ENCODE data around the gene DDX3X. TPM values are rescaled to one million over a fixed set of nuclear protein-coding genes. Genes with fewer than 3 reads are reported as not detected.
"Not testable (repeated sequence)": the region's sequence is repeated elsewhere in the genome, so short reads cannot be mapped to it uniquely, and the experiment has no call there.

The DDX3X gene
- total RNA-seq (2012; rRNA removed) = 92.8 and 138 TPM in 2 replicates

DNA sequence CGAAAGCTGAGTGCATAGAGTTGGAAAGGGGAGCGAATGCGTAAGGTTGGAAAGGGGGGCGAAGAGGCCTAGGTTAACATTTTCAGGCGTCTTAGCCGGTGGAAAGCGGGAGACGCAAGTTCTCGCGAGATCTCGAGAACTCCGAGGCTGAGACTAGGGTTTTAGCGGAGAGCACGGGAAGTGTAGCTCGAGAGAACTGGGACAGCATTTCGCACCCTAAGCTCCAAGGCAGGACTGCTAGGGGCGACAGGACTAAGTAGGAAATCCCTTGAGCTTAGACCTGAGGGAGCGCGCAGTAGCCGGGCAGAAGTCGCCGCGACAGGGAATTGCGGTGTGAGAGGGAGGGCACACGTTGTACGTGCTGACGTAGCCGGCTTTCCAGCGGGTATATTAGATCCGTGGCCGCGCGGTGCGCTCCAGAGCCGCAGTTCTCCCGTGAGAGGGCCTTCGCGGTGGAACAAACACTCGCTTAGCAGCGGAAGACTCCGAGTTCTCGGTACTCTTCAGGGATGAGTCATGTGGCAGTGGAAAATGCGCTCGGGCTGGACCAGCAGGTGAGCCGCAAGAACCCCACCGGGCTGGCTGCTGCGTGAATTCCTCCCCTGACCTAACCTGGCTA, at the start of gene DDX3X:
DDX3X (plus strand) TSS at position 419 of the 619 bp plus-strand sequence; CDS start at position 510, 91 bp downstream.
- Histone ChIP-seq H3K9ac (ENCODE audit: low read depth, low read length) (peak within 1 kb of the TSS; percentile 99), H3K9me3 (replicated peaks; ENCODE audit: low read length) (no peaks in the 10 kb centered on the region), H3K4me2 (ENCODE audit: low read length) (peak within 1 kb of the TSS; percentile 94), H3K4me3 (ENCODE audit: low read length) (peak within 1 kb of the TSS; percentile 94), H3K4me1 (ENCODE audit: control insufficient read depth, insufficient read depth, low read length) (peaks cover 36% of the 10 kb centered on the region), H3K27me3 (ENCODE audit: control insufficient read depth, insufficient read depth, low read length) (no peaks in the 10 kb centered on the region), H3K36me3 (ENCODE audit: insufficient read depth, low read length) (peaks cover 17% of the 10 kb centered on the region)

DNA sequence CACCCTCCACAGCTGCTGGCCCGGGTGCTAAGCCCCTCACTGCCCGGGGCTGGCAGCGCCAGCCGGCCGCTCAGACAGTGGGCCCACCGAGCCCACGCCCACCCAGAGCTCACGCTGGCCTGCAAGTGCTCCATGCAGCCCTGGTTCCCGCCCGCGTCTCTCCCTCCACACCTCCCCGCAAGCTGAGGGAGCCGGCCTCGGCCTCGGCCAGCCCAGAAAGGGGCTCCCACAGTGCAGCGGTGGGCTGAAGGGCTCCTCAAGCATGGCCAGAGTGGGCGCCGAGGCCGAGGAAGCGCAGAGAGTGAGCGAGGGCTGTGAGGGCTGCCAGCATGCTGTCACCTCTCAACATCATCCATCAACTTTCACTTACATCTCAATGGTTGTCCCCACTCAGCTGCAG, 48.0 kb upstream of the DDX3X start:
- not testable (repeated sequence) for H3K4me1 ChIP-seq (ENCODE audit: control insufficient read depth, insufficient read depth, low read length); H3K27me3 ChIP-seq (ENCODE audit: control insufficient read depth, insufficient read depth, low read length); H3K9me3 ChIP-seq (replicated peaks; ENCODE audit: low read length); H3K9ac ChIP-seq (ENCODE audit: low read depth, low read length); H3K36me3 ChIP-seq (ENCODE audit: insufficient read depth, low read length); H3K4me2 ChIP-seq (ENCODE audit: low read length); H3K4me3 ChIP-seq (ENCODE audit: low read length)

DNA sequence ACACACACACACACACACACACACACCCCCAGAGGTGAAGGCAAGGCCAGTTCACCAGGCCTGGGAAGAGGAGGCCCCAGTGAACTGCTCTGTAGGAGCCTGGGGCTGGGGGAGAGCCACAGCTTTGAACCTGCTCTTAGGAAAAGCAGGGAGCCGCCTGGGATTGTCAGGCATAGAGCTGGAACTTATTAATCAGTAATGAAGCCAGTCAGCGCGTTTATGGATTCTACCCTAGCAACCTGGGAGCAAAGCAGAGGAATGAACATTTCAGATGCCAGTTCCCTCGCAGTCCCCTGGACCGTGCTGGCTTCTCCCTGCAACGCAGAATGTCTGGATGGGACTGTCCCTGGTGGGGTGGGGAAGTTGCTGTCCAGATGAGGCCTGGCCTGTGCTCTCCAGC, 45.3 kb upstream of the DDX3X start:
- Histone ChIP-seq H3K4me3 (ENCODE audit: low read length) (no peak overlapping the region), H3K9ac (ENCODE audit: low read depth, low read length) (no peak overlapping the region), H3K27me3 (ENCODE audit: control insufficient read depth, insufficient read depth, low read length) (peaks cover 6% of the 10 kb centered on the region), H3K9me3 (replicated peaks; ENCODE audit: low read length) (no peaks in the 10 kb centered on the region), H3K4me2 (ENCODE audit: low read length) (no peak overlapping the region), H3K4me1 (ENCODE audit: control insufficient read depth, insufficient read depth, low read length) (no peaks in the 10 kb centered on the region), H3K36me3 (ENCODE audit: insufficient read depth, low read length) (no peaks in the 10 kb centered on the region)

DNA sequence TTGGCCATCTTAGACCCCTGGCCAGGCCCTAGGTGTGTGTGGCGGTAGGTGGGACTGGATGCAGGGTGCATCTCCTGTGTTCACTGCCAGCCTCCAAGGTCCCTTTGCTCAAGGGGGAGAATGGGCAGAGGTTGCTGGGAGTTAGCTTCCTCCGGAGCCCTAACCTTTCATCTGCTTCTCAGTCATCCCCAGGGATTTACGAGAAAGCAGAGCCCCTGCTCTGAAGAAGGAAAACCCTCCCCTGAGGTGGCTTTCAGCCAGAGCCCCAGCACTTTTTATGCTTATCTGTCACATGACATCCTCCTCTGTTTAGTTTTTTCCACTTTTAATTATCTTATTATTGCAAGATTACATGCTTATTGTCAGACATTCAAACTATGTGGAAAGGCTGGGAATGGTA, 44.9 kb upstream of the DDX3X start:
- Histone ChIP-seq H3K36me3 (ENCODE audit: insufficient read depth, low read length) (no peaks in the 10 kb centered on the region), H3K4me3 (ENCODE audit: low read length) (no peak overlapping the region), H3K9me3 (replicated peaks; ENCODE audit: low read length) (no peaks in the 10 kb centered on the region), H3K4me2 (ENCODE audit: low read length) (no peak overlapping the region), H3K4me1 (ENCODE audit: control insufficient read depth, insufficient read depth, low read length) (no peaks in the 10 kb centered on the region), H3K27me3 (ENCODE audit: control insufficient read depth, insufficient read depth, low read length) (peaks cover 6% of the 10 kb centered on the region), H3K9ac (ENCODE audit: low read depth, low read length) (no peak overlapping the region)

DNA sequence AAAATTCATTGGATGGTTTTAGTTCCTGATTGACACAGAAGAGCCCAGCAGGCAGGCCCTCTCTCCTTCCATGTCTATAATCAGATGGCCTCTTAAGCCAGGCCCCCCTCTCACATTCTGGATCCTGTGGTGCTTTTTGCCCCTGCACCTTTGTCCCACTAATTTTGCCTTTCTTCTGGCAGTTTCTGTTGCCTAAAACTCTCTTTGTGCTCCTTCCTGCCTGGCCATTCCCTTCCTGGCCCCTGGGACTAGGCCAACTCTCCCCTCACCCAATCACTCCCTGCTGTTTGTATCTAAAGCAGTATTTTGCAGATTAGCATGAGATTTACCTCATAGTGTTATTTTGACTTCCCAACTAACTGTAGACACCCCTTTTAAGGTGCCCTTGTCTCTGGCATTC, 42.7 kb upstream of the DDX3X start:
- Histone ChIP-seq H3K36me3 (ENCODE audit: insufficient read depth, low read length) (no peaks in the 10 kb centered on the region), H3K9ac (ENCODE audit: low read depth, low read length) (no peak overlapping the region), H3K4me3 (ENCODE audit: low read length) (no peak overlapping the region), H3K9me3 (replicated peaks; ENCODE audit: low read length) (no peaks in the 10 kb centered on the region), H3K27me3 (ENCODE audit: control insufficient read depth, insufficient read depth, low read length) (peaks cover 6% of the 10 kb centered on the region), H3K4me2 (ENCODE audit: low read length) (no peak overlapping the region), H3K4me1 (ENCODE audit: control insufficient read depth, insufficient read depth, low read length) (no peaks in the 10 kb centered on the region)

DNA sequence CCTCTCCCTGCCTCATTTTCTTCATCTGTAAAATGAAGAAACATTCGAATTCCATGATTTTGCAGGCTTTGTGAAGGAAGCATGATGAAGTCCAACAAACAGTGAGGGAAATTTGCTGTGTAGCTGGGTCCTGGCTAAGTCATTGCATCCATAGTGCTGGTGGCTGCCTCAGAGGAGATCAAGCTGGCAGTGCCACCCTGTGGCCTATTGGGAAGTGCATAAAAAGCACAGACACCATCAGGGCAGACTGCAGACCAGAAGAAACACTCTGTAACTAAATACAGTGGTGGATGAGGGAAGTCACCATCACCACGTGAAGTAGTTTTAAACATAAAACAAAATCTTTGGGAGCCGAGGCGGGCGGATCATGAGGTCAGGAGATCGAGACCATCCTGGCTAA, 40.7 kb upstream of the DDX3X start:
- no peaks in the 10 kb centered on the region for H3K9me3 ChIP-seq (replicated peaks; ENCODE audit: low read length)
- peaks cover 6% of the 10 kb centered on the region for H3K27me3 ChIP-seq (ENCODE audit: control insufficient read depth, insufficient read depth, low read length)
- H3K4me1 ChIP-seq (ENCODE audit: control insufficient read depth, insufficient read depth, low read length) = no peaks in the 10 kb centered on the region
- H3K4me3 ChIP-seq (ENCODE audit: low read length) = no peak overlapping the region
- H3K4me2 ChIP-seq (ENCODE audit: low read length) = no peak overlapping the region
- H3K36me3 ChIP-seq (ENCODE audit: insufficient read depth, low read length) = no peaks in the 10 kb centered on the region
- no peak overlapping the region for H3K9ac ChIP-seq (ENCODE audit: low read depth, low read length)

DNA sequence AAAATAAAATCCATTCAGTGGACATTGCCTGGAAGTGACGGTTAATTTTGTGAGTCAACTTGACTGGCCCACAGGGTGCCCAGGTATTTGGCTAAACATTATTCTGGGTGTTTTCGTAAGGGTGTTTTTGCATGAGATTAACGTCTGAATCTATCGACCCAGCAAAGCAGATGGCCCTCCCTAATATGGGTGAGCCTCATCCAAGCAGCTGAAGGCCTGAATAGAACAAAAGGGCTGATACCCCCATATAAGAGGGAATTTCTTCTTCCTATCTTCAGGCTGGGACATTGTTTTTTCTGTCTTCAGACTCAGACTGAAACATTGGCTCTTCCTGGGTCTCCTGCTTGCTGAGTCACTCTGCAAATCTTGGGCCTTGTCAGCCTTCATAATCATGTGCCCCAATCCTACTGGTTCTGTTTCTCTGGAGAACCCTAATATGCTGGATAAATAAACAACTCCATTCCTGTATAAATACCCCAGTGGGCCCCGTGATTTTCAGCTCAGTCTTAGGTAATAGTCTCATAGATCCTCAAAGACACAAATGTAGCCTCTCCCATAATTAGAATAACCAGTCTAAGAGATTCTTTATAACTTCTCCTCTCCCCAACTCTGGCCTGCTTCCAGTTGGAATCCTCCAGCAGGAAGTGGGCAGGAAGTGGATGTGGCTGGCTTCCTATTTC, 33.1 kb upstream of the DDX3X start:
- Histone ChIP-seq H3K9ac (ENCODE audit: low read depth, low read length) (peak overlapping the region; percentile 14), H3K4me1 (ENCODE audit: control insufficient read depth, insufficient read depth, low read length) (peaks cover 23% of the 10 kb centered on the region)

DNA sequence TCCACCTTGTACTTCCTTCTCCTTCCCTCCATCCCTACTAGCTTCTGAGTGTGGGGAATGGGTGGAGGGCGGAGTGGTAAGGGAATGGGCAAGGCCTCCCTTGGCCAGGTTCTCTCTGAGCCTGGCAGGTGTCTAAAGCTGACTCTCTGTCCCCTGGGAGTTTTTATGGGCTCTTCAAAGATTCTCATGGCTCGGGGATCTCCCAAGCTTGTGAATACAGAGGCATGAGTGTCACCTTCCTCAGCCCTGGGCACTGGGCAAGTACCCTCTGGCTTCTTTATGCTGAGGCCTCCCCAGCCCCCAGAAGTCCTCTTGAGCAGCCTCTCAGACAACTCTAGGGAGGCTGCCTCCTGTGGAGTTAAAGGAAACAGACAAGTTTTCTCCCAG, 32.5 kb upstream of the DDX3X start:
- Histone ChIP-seq H3K4me1 (ENCODE audit: control insufficient read depth, insufficient read depth, low read length) (peaks cover 23% of the 10 kb centered on the region), H3K27me3 (ENCODE audit: control insufficient read depth, insufficient read depth, low read length) (no peaks in the 10 kb centered on the region), H3K4me3 (ENCODE audit: low read length) (no peak overlapping the region), H3K36me3 (ENCODE audit: insufficient read depth, low read length) (no peaks in the 10 kb centered on the region), H3K4me2 (ENCODE audit: low read length) (no peak overlapping the region), H3K9me3 (replicated peaks; ENCODE audit: low read length) (no peaks in the 10 kb centered on the region), H3K9ac (ENCODE audit: low read depth, low read length) (no peak overlapping the region)

More for the DNA sequence above, 33.1 kb upstream of the DDX3X start:
- Histone ChIP-seq H3K4me2 (ENCODE audit: low read length) (peak overlapping the region; percentile 28), H3K4me3 (ENCODE audit: low read length) (no peak overlapping the region), H3K36me3 (ENCODE audit: insufficient read depth, low read length) (no peaks in the 10 kb centered on the region), H3K27me3 (ENCODE audit: control insufficient read depth, insufficient read depth, low read length) (no peaks in the 10 kb centered on the region), H3K9me3 (replicated peaks; ENCODE audit: low read length) (no peaks in the 10 kb centered on the region)

DNA sequence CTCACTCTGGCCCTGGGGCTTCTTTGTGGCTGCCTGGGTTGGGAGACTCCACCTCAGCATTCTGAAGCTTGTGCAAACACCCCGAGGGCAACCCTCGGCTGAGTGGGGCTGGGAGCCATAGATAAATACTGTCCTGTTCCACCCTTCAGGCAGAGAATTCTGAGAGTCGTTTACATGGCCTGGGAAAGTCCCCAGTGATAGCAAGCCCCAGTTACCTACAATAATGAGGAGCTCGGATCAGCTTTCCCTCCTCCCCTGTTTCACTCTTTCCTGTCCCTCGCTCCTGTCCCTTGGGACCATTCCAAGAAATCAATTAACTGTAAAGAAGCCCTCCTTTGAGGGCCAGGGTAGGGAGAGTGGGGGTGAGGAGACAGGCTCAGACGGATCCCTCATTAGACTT, 31.6 kb upstream of the DDX3X start:
- Histone ChIP-seq H3K4me2 (ENCODE audit: low read length) (no peak overlapping the region), H3K4me1 (ENCODE audit: control insufficient read depth, insufficient read depth, low read length) (peaks cover 23% of the 10 kb centered on the region), H3K9ac (ENCODE audit: low read depth, low read length) (no peak overlapping the region), H3K36me3 (ENCODE audit: insufficient read depth, low read length) (no peaks in the 10 kb centered on the region), H3K9me3 (replicated peaks; ENCODE audit: low read length) (no peaks in the 10 kb centered on the region), H3K27me3 (ENCODE audit: control insufficient read depth, insufficient read depth, low read length) (no peaks in the 10 kb centered on the region), H3K4me3 (ENCODE audit: low read length) (no peak overlapping the region)

DNA sequence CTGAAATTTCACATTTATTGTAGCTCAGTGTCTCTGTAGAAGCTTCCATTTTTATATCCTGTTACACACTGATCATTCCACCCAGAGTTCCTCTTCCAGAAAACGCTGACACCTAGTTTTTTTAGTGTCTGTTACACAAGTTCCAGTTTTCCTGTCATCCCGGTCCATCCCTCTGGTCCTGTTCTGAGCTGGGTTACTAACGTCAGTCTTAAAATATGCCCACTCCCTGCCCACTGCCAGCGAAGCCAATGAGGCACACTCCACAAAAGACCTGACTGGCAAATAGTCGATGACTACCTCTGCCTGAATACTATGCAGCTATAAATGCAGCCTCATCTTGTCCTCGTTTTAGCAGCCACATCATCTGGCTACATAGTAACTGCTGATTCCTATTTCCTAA, 30.9 kb upstream of the DDX3X start:
- Histone ChIP-seq H3K9ac (ENCODE audit: low read depth, low read length) (no peak overlapping the region), H3K4me3 (ENCODE audit: low read length) (no peak overlapping the region), H3K4me1 (ENCODE audit: control insufficient read depth, insufficient read depth, low read length) (peaks cover 23% of the 10 kb centered on the region), H3K36me3 (ENCODE audit: insufficient read depth, low read length) (no peaks in the 10 kb centered on the region), H3K4me2 (ENCODE audit: low read length) (no peak overlapping the region), H3K27me3 (ENCODE audit: control insufficient read depth, insufficient read depth, low read length) (no peaks in the 10 kb centered on the region), H3K9me3 (replicated peaks; ENCODE audit: low read length) (no peaks in the 10 kb centered on the region)

DNA sequence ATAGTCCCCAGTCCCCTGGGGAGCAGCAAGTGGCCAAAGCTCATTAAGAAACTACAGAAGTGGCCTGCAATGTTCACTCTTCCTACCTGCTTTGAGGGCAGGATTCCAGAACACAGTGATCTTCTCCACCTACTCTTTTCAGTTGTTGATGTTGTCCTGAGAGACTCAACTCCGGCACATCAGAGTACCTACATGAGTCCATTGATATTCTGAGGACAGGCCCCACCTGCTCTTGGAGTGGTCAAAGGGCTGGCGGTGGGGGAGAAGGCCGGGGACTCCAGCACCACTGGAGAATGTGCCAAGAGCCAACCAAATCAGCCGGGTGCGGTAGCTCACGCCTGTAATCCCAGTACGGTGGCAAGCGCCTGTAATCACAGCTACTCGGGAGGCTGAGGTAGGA, 29.8 kb upstream of the DDX3X start:
- Histone ChIP-seq H3K9ac (ENCODE audit: low read depth, low read length) (no peak overlapping the region), H3K27me3 (ENCODE audit: control insufficient read depth, insufficient read depth, low read length) (peaks cover 2% of the 10 kb centered on the region), H3K4me1 (ENCODE audit: control insufficient read depth, insufficient read depth, low read length) (peaks cover 23% of the 10 kb centered on the region)

More for the DNA sequence above, 29.8 kb upstream of the DDX3X start:
- H3K36me3 ChIP-seq (ENCODE audit: insufficient read depth, low read length) = no peaks in the 10 kb centered on the region
- H3K9me3 ChIP-seq (replicated peaks; ENCODE audit: low read length) = no peaks in the 10 kb centered on the region
- H3K4me3 ChIP-seq (ENCODE audit: low read length) = no peak overlapping the region
- no peak overlapping the region for H3K4me2 ChIP-seq (ENCODE audit: low read length)
